BJ (cell line): ENCODE measurements around the gene TAF3. TPM values are rescaled to one million over a fixed set of nuclear protein-coding genes. Genes with fewer than 3 reads are reported as not detected.

Experiments used
- CTCF ChIA-PET: fragments of 350-600 bp; formaldehyde crosslinking; extraction: SDS; loops from one replicate; lab custom pipeline; 2021; ENCODE audit warnings: antibody characterized with exemption, inconsistent platforms; lab: Yijun Ruan, JAX
- POLR2A ChIA-PET: fragments of 300-600 bp; sonication (Branson Sonifier 250); formaldehyde crosslinking; extraction: SDS; loops from one replicate; lab custom pipeline; 2021; ENCODE audit warnings: antibody characterized with exemption; lab: Charles Lee
- DNase-seq: peaks from one replicate; pipeline ENCODE4 v3.0.0-alpha.2; 2011; ENCODE audit warnings: low read depth
- H3K27me3 ChIP-seq: 2 replicates; pipeline ENCODE4 v1.6.0; 2011; ENCODE audit warnings: low read length; ENCODE audit not compliant: control insufficient read depth, insufficient read depth
- H3K36me3 ChIP-seq: 2 replicates; pipeline ENCODE4 v1.5.1; 2011; ENCODE audit warnings: low read length; ENCODE audit not compliant: control insufficient read depth, insufficient read depth
- H3K4me3 ChIP-seq: 2 replicates; pipeline ENCODE4 v1.5.1; 2011; ENCODE audit warnings: low read depth, mild to moderate bottlenecking, control low read depth, low read length
- polyA plus RNA-seq: library from polyadenylated mRNA; depleted of rRNA; stranded (reverse); fragments of >200 nt; gene quantifications from 2 replicates; pipeline ENCODE4 v1.2.3, GENCODE V29; 2011
- TF ChIP-seq, protein P1 (sequence below): IDR thresholded peaks from 2 replicates; pipeline ENCODE4 v1.5.1; 2011; ENCODE audit warnings: low read depth, mild to moderate bottlenecking, control low read depth, inconsistent platforms, low read length, moderate library complexity; ENCODE audit not compliant: insufficient read depth

TAF3 gene
- polyA plus RNA-seq, 1 experiment = 1.8 TPM

DNA sequence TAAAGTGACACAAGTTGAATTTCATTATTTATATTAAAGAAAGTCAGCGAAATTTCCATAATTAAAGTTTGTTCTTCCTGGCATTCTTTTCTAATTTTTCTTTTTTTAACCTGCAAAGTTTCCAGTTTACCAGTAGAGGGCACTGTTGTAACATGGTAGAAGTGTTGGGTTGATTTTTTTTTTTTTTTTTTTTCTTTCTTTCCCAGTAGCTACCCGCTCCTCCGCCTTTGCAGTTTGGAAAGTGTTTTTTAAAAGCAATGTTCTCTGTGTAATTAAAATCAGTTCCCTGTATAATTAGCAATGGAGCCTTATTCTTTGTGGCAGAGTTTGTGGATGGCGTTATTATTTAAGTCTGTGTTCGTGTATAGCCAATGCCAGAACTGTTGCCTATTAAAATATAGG lies 53.7 kb downstream of the TAF3 start:
- ChIA-PET CTCF (interaction anchor here (1.0 to 1.4 kb wide), 2 partner anchors 10 to 15 kb away, joined by 3 read pairs; no protein-coding TSS in a partner anchor), POLR2A (no interaction called here)
- no peak for DNase-seq
- TF ChIP-seq, protein P1, sequence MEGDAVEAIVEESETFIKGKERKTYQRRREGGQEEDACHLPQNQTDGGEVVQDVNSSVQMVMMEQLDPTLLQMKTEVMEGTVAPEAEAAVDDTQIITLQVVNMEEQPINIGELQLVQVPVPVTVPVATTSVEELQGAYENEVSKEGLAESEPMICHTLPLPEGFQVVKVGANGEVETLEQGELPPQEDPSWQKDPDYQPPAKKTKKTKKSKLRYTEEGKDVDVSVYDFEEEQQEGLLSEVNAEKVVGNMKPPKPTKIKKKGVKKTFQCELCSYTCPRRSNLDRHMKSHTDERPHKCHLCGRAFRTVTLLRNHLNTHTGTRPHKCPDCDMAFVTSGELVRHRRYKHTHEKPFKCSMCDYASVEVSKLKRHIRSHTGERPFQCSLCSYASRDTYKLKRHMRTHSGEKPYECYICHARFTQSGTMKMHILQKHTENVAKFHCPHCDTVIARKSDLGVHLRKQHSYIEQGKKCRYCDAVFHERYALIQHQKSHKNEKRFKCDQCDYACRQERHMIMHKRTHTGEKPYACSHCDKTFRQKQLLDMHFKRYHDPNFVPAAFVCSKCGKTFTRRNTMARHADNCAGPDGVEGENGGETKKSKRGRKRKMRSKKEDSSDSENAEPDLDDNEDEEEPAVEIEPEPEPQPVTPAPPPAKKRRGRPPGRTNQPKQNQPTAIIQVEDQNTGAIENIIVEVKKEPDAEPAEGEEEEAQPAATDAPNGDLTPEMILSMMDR = peak; percentile 63
- Histone ChIP-seq H3K36me3 (no peaks in the 10 kb centered on the region), H3K4me3 (peak overlapping the region; percentile 27), H3K27me3 (no peaks in the 10 kb centered on the region)

DNA sequence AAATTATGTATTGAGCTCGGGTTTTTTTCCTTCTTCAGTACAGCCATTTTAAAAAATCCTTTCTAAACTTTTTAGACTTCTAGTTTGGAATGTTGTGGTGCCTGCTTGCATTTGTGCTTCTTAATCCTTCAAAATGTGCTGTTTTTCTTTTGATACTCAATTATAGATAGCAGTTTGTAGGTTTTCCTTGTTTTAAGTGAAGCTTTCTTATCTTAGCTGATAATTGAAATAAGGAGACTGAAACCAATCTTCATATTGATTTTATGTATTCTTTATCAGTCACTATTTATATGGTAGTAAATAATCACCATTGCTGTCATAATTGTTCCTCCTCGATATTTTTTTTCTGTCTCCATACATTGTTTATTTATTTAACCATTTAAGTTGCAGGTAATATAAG lies 56.6 kb downstream of the TAF3 start:
- Histone ChIP-seq H3K27me3 (no peaks in the 10 kb centered on the region), H3K36me3 (no peaks in the 10 kb centered on the region), H3K4me3 (no peak overlapping the region)
- ChIA-PET POLR2A (no interaction called here), CTCF (interaction anchor here (1.2 to 1.3 kb wide), 2 partner anchors 13 to 1428 kb away, joined by 4 to 5 read pairs; no protein-coding TSS in a partner anchor)
- TF ChIP-seq, protein P1 = no peak
- DNase-seq = no peak

DNA sequence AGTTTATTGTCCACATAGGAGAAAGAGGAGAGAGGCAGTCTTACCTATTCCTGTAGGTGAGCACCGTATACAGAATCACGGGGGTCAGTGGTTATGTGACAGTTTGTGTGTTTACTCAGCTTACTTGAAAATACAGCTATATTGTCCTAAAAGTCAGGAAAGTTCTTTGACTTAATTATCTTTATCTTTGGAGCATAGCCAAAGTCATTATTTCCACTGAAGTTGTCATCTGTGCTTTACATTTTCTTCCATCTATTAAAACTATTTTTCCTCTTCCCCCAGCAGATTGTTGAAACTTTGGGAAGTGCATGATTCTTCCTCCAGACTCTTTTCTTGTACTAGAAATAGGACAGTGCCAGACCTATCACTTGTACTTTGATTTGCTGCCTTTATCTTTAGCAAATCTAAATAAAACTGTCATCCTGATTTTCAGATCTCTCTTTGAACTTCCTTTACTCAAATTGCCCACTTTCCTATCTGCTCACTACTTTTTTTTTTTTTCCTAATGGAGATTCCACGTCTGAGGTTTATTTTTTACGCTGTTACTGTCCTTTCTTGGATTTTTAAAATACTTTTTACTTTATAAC lies 58.3 kb downstream of the TAF3 start:
- TF ChIP-seq, protein P1 = no peak
- POLR2A ChIA-PET = no interaction called here
- CTCF ChIA-PET = no interaction called here
- no peak for DNase-seq
- Histone ChIP-seq H3K27me3 (no peaks in the 10 kb centered on the region), H3K4me3 (no peak overlapping the region), H3K36me3 (no peaks in the 10 kb centered on the region)

DNA sequence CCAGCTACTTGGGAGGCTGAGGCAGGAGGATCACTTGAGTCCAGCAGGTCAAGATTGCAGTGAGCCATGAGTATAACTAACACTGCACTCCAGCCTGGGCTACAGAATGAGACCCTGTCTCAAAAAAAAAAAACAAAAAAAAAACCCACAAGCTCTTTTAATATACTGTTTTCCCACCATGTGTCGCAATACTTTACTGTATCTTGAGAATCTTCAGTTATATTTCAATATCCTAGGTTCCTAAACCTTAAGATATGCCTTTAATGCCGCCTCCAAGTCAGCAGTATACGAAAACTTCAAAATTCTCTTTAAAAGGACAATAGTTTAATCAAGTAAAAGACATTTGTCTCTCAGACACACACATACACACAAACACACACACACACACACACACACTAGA lies 62.8 kb downstream of the TAF3 start:
- no peaks in the 10 kb centered on the region for H3K27me3 ChIP-seq
- no peak for DNase-seq
- ChIA-PET CTCF (interaction anchor here (1.2 to 1.6 kb wide), 2 partner anchors 11 to 1329 kb away, joined by 3 to 10 read pairs; no protein-coding TSS in a partner anchor), POLR2A (no interaction called here)
- TF ChIP-seq, protein P1 = no peak
- H3K36me3 ChIP-seq = no peaks in the 10 kb centered on the region
- no peak overlapping the region for H3K4me3 ChIP-seq

DNA sequence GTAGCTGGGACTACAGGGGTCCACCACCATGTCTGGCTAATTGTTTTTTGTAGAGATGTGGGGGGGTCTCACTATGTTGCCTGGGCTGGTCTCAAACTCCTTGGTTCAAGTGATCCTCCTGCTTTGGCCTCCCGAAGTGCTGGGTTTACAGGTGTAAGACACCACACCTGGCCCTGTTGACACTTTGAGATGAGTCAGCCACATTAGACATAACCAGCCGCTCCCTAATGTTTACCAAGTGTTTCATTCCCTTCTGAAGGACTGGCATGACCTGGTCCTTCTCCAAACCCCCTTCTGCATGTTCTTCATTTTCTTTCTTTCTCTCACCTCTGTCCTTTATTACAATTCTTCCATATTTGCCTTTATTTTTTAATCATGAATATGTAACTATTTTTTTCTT lies 67.8 kb downstream of the TAF3 start:
- ChIA-PET CTCF (no interaction called here), POLR2A (no interaction called here)
- Histone ChIP-seq H3K36me3 (no peaks in the 10 kb centered on the region), H3K4me3 (no peak overlapping the region), H3K27me3 (no peaks in the 10 kb centered on the region)
- TF ChIP-seq, protein P1 = no peak
- DNase-seq = no peak
